SU-DHL-6 (cell line): Measurements from ENCODE around the gene LCP1.
A peak's percentile ranks its signal among the peaks of the same experiment; 100 is the strongest.

Experiments used
- H2AFZ ChIP-seq: fragments of 200-600 bp; sonication (generic); 2 replicates; pipeline ENCODE4 v1.6.1; 2014; ENCODE audit warnings: low read depth, mild to moderate bottlenecking, moderate library complexity, mixed read lengths, antibody characterized with exemption, low read length; ENCODE audit not compliant: severe bottlenecking
- H3F3A ChIP-seq: fragments of 200-600 bp; shearing (Covaris generic); 2 replicates; pipeline ENCODE4 v1.6.0; 2016; ENCODE audit warnings: antibody characterized with exemption, mild to moderate bottlenecking; ENCODE audit not compliant: insufficient read depth
- H3K27ac ChIP-seq: fragments of 200-600 bp; sonication (generic); 2 replicates; pipeline ENCODE4 v1.5.1; 2016; ENCODE audit warnings: low read depth, mild to moderate bottlenecking, low read length, moderate library complexity, mixed read lengths
- H3K27me3 ChIP-seq: fragments of 200-600 bp; sonication (generic), shearing (Covaris generic); 2 replicates; pipeline ENCODE4 v1.6.0; 2014; ENCODE audit warnings: mild to moderate bottlenecking, low read length
- H3K36me3 ChIP-seq: fragments of 200-600 bp; sonication (generic); 2 replicates; pipeline ENCODE4 v1.6.1; 2014; ENCODE audit warnings: mild to moderate bottlenecking, low read length, mixed read lengths
- H3K4me2 ChIP-seq: fragments of 300-600, 200-600 bp; shearing (Covaris generic), sonication (generic); 2 replicates; pipeline ENCODE4 v1.6.0; 2014; ENCODE audit warnings: low read length, low read depth, mild to moderate bottlenecking; ENCODE audit not compliant: poor library complexity, severe bottlenecking
- H3K4me3 ChIP-seq: fragments of 200-600 bp; sonication (generic); 2 replicates; pipeline ENCODE4 v1.5.1; 2014; ENCODE audit warnings: antibody characterized with exemption, low read length, mild to moderate bottlenecking, mixed read lengths; ENCODE audit not compliant: insufficient read depth, poor library complexity, severe bottlenecking
- H3K79me2 ChIP-seq: fragments of 200-600 bp; sonication (generic); 2 replicates; pipeline ENCODE4 v1.6.1; 2014; ENCODE audit warnings: mild to moderate bottlenecking, low read length, moderate library complexity; ENCODE audit not compliant: insufficient read depth
- H3K9ac ChIP-seq: fragments of 200-600 bp; sonication (generic); 2 replicates; pipeline ENCODE4 v1.7.0; 2014; ENCODE audit warnings: mild to moderate bottlenecking, low read length
- H3K9me2 ChIP-seq: fragments of 200-600 bp; sonication (generic); replicated peaks from 2 replicates; pipeline ENCODE4 v1.6.1; 2014; ENCODE audit warnings: low read length; ENCODE audit not compliant: insufficient read depth
- H3K9me3 ChIP-seq: fragments of 200-600 bp; sonication (generic); 2 replicates; pipeline ENCODE4 v1.6.1; 2014; ENCODE audit warnings: low read length, mixed read lengths; ENCODE audit not compliant: insufficient read depth
- H4K20me1 ChIP-seq: fragments of 200-600 bp; sonication (generic); 2 replicates; pipeline ENCODE4 v1.6.1; 2014; ENCODE audit warnings: low read depth, mild to moderate bottlenecking, antibody characterized with exemption, low read length, moderate library complexity, mixed read lengths
- CTCF ChIP-seq: fragments of 200-600 bp; sonication (generic); IDR thresholded peaks from one replicate; pipeline ENCODE4 v1.5.1; 2017; ENCODE audit warnings: antibody characterized with exemption, mild to moderate bottlenecking, low read length, moderate library complexity; ENCODE audit not compliant: insufficient read depth, poor library complexity, severe bottlenecking
- EZH2phosphoT487 ChIP-seq: fragments of 200-600 bp; sonication (generic), shearing (Covaris generic); conservative IDR thresholded peaks from 2 replicates; pipeline ENCODE4 v1.6.1; 2018; ENCODE audit warnings: mild to moderate bottlenecking, antibody characterized with exemption, low read length, moderate library complexity, mixed read lengths

Gene LCP1

DNA sequence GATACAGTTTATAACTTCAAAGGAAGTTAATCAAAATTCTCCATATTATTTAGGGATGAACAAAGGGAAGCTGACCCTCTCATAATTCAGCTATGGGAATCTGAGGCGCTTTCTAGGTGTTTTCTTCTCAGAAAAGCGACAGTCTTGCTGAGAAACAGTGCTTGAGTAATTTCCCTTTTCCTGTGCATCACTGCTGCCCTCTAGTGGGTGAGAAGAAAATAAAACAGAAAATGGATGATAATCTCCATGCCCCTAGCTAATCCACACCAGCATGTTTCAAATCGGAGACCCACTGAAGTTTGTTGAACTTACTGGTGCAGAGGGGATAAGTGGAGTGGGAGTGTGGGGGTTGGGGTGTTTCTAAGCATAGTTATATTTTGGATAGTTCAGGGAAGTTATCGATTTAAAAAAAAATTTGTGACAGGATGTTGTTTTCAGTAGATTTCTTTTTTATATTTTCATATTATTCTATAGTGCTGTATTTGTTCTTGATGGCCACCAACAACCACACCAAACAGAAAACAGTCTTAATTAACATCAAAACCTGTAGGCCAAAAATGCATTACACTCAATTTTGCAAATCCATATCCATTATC lies 21.4 kb downstream of the LCP1 start:
- Histone ChIP-seq H3K9me3 (no peaks in the 10 kb centered on the region), H3K4me3 (no peak overlapping the region), H3F3A (peaks cover 64% of the 10 kb centered on the region), H2AFZ (no peak overlapping the region), H3K4me2 (peak overlapping the region; percentile 38), H3K79me2 (peaks cover 87% of the 10 kb centered on the region), H3K36me3 (peaks cover 56% of the 10 kb centered on the region), H3K27ac (peak overlapping the region; percentile 54), H3K9ac (no peak overlapping the region), H3K27me3 (no peaks in the 10 kb centered on the region), H4K20me1 (peaks cover 58% of the 10 kb centered on the region), H3K9me2 (no peaks in the 10 kb centered on the region)
- TF ChIP-seq CTCF, result peak; percentile 62
- no peak for TF ChIP-seq EZH2phosphoT487

GRCh38 chr13:46160065-46160464 lies 21.9 kb downstream of the LCP1 start:
- Histone ChIP-seq H3K9me2 (no peaks in the 10 kb centered on the region), H3F3A (peaks cover 69% of the 10 kb centered on the region), H3K4me2 (peak overlapping the region; percentile 38), H3K27me3 (no peaks in the 10 kb centered on the region), H4K20me1 (peaks cover 61% of the 10 kb centered on the region), H3K9ac (no peak overlapping the region), H3K9me3 (no peaks in the 10 kb centered on the region), H2AFZ (no peak overlapping the region), H3K27ac (no peak overlapping the region), H3K4me3 (no peak overlapping the region), H3K36me3 (peaks cover 61% of the 10 kb centered on the region), H3K79me2 (peaks cover 89% of the 10 kb centered on the region)
- TF ChIP-seq EZH2phosphoT487, result no peak
- TF ChIP-seq CTCF, result no peak

DNA sequence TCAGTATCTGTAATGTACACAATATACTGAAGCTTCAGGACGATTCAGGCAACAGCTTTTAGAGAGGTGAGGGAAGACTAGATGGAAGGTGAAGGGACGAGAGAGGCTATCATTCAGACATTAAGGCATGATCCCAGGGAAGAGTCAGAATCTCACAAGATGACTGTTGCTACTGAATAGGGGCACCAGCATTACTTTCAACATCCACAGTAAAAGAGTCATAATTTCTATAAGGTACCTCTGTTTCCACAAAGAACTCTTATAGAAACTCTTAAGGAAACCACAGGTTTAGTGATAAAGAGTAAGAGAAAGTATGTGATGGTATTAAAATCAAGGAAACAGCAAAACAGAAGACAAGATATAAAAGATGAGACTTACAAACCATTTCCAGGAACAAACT lies 23.0 kb downstream of the LCP1 start:
- no peak overlapping the region for H2AFZ ChIP-seq
- H3K4me2 ChIP-seq, result no peak overlapping the region
- H4K20me1 ChIP-seq, result peaks cover 54% of the 10 kb centered on the region
- H3K9ac ChIP-seq, result no peak overlapping the region
- H3F3A ChIP-seq, result peaks cover 64% of the 10 kb centered on the region
- H3K9me3 ChIP-seq, result no peaks in the 10 kb centered on the region
- H3K27ac ChIP-seq, result no peak overlapping the region
- TF ChIP-seq CTCF, result no peak
- TF ChIP-seq EZH2phosphoT487, result no peak
- H3K9me2 ChIP-seq, result no peaks in the 10 kb centered on the region
- no peaks in the 10 kb centered on the region for H3K27me3 ChIP-seq
- H3K4me3 ChIP-seq, result no peak overlapping the region
- peaks cover 62% of the 10 kb centered on the region for H3K36me3 ChIP-seq
- H3K79me2 ChIP-seq, result peaks cover 87% of the 10 kb centered on the region
